Measurements from ENCODE around the gene ANK3. TPM values are rescaled to one million over a fixed set of nuclear protein-coding genes. Genes with fewer than 3 reads are reported as not detected.

ANK3 gene
- total RNA-seq, 2 donors from 2014 or later: 55.4 to 126 TPM

- Histone ChIP-seq H3K4me1 (ENCODE audit: control insufficient read depth in 1 of 2, low read depth in 2 of 2) (peaks cover 9 to 12% of the 10 kb centered on the region in 2 donors), H3K9me3 (no peaks in the 10 kb centered on the region), H3K36me3 (no peaks in the 10 kb centered on the region), H3K27ac (no peak overlapping the region), H3K4me3 (no peak overlapping the region), H3K27me3 (replicated peaks; ENCODE audit: insufficient read depth) (no peaks in the 10 kb centered on the region)
- DNase-seq (ENCODE audit: low spot score): no peak
- TF ChIP-seq, protein P1, sequence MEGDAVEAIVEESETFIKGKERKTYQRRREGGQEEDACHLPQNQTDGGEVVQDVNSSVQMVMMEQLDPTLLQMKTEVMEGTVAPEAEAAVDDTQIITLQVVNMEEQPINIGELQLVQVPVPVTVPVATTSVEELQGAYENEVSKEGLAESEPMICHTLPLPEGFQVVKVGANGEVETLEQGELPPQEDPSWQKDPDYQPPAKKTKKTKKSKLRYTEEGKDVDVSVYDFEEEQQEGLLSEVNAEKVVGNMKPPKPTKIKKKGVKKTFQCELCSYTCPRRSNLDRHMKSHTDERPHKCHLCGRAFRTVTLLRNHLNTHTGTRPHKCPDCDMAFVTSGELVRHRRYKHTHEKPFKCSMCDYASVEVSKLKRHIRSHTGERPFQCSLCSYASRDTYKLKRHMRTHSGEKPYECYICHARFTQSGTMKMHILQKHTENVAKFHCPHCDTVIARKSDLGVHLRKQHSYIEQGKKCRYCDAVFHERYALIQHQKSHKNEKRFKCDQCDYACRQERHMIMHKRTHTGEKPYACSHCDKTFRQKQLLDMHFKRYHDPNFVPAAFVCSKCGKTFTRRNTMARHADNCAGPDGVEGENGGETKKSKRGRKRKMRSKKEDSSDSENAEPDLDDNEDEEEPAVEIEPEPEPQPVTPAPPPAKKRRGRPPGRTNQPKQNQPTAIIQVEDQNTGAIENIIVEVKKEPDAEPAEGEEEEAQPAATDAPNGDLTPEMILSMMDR (IDR thresholded peaks at IDR 0.05): no peak
- no peak for ATAC-seq (ENCODE audit: insufficient number of reproducible peaks, low FRiP score, low read depth)
These were observed 8.9 kb downstream of the ANK3 start for GRCh38 chr10:60380781-60381180.

GRCh38 chr10:60377955-60378354, 11.7 kb downstream of the ANK3 start:
- H3K27ac ChIP-seq: no peak overlapping the region
- TF ChIP-seq, protein P1 (IDR thresholded peaks at IDR 0.05): no peak
- H3K4me1 ChIP-seq (ENCODE audit: control insufficient read depth in 1 of 2, low read depth in 2 of 2): no peaks in the 10 kb centered on the region
- DNase-seq (ENCODE audit: low spot score): no peak
- H3K4me3 ChIP-seq: no peak overlapping the region
- H3K27me3 ChIP-seq (replicated peaks; ENCODE audit: insufficient read depth): no peaks in the 10 kb centered on the region
- no peaks in the 10 kb centered on the region for H3K9me3 ChIP-seq
- no peak for ATAC-seq (ENCODE audit: insufficient number of reproducible peaks, low FRiP score, low read depth)
- H3K36me3 ChIP-seq: no peaks in the 10 kb centered on the region

GRCh38 chr10:60377042-60377352, 12.7 kb downstream of the ANK3 start:
- no peak overlapping the region for H3K27ac ChIP-seq
- no peaks in the 10 kb centered on the region for H3K36me3 ChIP-seq
- TF ChIP-seq, protein P1 (IDR thresholded peaks at IDR 0.05): no peak
- ATAC-seq (ENCODE audit: insufficient number of reproducible peaks, low FRiP score, low read depth): no peak
- no peaks in the 10 kb centered on the region for H3K4me1 ChIP-seq (ENCODE audit: control insufficient read depth in 1 of 2, low read depth in 2 of 2)
- no peaks in the 10 kb centered on the region for H3K9me3 ChIP-seq
- H3K4me3 ChIP-seq: no peak overlapping the region
- H3K27me3 ChIP-seq (replicated peaks; ENCODE audit: insufficient read depth): no peaks in the 10 kb centered on the region
- no peak for DNase-seq (ENCODE audit: low spot score)

DNA sequence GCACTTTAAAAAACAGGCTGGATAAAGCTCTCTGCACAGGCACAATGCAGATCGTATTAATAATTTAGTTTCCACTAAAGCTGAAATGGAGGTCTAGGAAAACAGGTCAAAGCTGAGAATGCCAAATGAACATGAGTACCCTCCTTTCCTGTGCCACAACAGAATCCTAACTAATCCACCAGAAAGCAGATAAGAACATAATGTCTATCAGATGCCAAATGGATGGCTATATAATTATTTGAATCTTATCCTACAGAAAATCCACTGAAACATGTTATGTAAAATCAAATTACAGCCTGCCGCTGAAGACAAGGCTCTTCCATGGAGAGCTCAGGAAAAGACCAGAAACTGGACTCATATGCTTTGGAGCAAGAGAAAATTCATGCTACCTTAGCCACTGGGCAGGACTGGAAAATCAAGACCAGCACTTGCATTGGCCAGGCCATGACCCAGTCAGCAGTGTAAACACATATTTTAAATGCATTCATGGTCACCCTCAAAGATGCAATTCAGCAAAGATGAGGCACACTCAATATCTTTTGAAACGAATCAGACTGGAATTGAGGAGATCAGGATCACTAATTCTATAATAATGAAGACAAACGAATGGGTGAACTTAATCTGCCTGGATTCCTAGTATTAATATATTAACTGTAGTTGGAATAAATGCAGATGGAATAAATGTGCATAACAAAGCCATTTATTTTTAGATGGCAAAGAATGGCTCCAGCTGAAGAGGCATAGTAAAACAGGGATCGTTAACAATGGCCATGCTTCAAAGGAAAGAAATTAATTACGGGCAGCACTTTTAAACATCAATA, 13.2 kb downstream of the ANK3 start:
- H3K9me3 ChIP-seq: no peaks in the 10 kb centered on the region
- no peak for ATAC-seq (ENCODE audit: insufficient number of reproducible peaks, low FRiP score, low read depth)
- DNase-seq (ENCODE audit: low spot score): no peak
- no peaks in the 10 kb centered on the region for H3K36me3 ChIP-seq
- no peaks in the 10 kb centered on the region for H3K4me1 ChIP-seq (ENCODE audit: control insufficient read depth in 1 of 2, low read depth in 2 of 2)
- no peaks in the 10 kb centered on the region for H3K27me3 ChIP-seq (replicated peaks; ENCODE audit: insufficient read depth)
- TF ChIP-seq, protein P1 (IDR thresholded peaks at IDR 0.05): no peak
- H3K27ac ChIP-seq: no peak overlapping the region
- H3K4me3 ChIP-seq: no peak overlapping the region

GRCh38 chr10:60375293-60376004, 14.2 kb downstream of the ANK3 start:
- ATAC-seq (ENCODE audit: insufficient number of reproducible peaks, low FRiP score, low read depth): no peak
- no peaks in the 10 kb centered on the region for H3K36me3 ChIP-seq
- no peaks in the 10 kb centered on the region for H3K27me3 ChIP-seq (replicated peaks; ENCODE audit: insufficient read depth)
- DNase-seq (ENCODE audit: low spot score): no peak
- no peaks in the 10 kb centered on the region for H3K4me1 ChIP-seq (ENCODE audit: control insufficient read depth in 1 of 2, low read depth in 2 of 2)
- H3K27ac ChIP-seq: no peak overlapping the region
- no peak overlapping the region for H3K4me3 ChIP-seq
- TF ChIP-seq, protein P1 (IDR thresholded peaks at IDR 0.05): no peak
- H3K9me3 ChIP-seq: no peaks in the 10 kb centered on the region

Measured in thoracic aorta (tissue), 2 donors.